ENCODE measurements around the gene HOXD11.

The HOXD11 gene

DNA sequence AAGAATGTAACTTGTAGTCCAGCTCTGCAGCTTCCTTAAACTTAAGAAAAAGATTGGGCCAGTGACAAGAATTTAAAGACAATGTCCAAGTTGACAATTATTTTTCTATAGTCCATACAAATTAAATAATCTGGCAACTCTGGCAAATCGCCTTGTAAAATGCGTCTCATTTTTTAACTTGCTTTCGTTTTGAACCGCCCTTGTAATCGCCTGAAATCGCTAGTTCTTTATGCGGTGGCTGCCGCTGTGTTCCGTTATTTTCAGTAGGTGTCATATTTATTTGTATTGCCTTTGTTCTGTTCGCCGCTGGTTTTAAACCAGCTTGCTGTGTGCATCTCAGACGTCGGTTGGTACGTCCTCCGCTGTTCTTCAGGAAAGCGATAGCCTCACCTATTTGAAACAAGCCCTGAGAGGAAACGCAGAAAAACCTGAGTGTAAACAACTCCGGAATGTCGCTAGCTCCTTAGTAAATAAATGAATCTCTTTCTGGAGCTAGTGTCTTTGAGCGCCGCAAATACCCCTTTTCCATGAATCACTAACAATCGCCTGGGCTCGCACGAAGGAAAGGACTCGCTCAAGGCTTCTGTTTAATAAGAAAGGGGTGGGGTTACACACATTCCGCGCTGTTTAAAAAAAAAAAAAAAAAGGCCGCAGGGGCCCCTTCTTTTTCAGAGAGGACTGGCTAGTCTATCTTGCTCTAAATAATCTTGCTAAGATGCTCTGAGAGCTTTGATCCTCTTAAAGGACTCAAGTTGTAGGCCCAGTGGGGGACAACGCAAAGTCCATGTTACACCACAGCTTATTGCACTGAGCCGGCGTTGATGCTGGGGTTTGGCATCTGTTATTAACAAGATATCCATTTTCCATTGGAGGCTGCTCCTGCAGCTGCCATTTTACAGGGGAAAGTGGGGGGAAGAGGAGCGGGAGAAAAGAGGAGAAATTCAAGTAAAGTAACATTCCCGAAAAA lies 25.4 kb downstream of the HOXD11 start:
- DNase-seq (ENCODE audit: low spot score) = no peak

DNA sequence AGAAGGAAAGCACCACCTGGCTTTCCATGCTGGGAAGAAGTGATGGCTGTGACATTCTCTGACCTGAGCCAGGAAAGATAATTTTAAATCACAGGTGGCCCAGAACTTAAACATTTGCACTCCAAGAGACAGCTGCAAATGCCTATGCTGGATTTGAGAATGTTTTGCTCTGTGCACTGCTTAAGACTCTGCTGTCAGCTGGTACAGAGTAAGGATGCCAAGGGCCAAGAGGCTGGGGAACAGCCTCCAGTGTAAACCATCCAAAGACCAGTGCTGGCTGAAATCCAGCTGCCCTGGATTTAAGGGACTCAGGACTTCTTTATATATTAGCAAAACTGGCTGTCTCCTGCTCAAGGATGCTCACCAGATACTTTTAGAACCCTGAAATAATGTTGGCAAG lies 26.3 kb downstream of the HOXD11 start:
- no peak for DNase-seq (ENCODE audit: low spot score)

DNA sequence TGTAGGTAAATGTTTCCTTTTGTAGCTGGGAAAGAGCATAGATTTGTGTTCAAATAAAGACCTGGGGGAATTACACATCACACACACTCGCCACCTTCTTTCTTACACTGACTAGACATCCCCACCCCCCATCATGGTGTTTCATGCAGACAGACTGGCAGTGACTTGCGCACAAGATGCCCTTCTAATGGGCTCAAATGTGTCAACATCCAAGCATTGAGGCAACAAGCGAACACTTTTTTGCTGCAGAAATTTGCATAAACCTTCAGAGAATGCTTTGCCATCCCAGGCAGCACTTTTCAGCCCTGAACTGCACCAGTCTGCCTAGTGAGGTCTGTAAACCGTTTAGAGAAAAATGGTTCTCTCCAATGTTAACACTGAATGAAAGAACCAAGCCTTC lies 27.0 kb downstream of the HOXD11 start:
- DNase-seq (ENCODE audit: low spot score) = no peak

DNA sequence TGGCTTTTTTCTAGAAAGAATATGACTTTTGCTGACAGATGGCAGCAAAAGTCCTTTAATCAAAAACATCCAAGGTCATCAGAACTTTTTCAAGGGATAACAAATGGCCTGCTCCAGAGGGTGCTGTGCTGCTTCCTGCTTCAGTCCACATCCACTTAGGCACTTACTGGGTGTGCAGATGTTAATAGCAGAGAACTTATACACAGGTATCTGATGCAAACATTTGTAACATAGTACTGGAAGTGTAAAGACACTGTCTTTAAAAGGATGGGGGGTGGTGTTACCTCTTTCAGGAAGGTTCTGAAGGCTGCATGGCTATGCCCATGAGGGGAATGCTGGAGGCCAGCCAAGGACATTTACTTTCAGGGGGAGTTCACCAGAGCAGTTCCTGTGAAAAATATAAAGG lies 28.0 kb downstream of the HOXD11 start:
- DNase-seq (ENCODE audit: low spot score) = no peak

DNA sequence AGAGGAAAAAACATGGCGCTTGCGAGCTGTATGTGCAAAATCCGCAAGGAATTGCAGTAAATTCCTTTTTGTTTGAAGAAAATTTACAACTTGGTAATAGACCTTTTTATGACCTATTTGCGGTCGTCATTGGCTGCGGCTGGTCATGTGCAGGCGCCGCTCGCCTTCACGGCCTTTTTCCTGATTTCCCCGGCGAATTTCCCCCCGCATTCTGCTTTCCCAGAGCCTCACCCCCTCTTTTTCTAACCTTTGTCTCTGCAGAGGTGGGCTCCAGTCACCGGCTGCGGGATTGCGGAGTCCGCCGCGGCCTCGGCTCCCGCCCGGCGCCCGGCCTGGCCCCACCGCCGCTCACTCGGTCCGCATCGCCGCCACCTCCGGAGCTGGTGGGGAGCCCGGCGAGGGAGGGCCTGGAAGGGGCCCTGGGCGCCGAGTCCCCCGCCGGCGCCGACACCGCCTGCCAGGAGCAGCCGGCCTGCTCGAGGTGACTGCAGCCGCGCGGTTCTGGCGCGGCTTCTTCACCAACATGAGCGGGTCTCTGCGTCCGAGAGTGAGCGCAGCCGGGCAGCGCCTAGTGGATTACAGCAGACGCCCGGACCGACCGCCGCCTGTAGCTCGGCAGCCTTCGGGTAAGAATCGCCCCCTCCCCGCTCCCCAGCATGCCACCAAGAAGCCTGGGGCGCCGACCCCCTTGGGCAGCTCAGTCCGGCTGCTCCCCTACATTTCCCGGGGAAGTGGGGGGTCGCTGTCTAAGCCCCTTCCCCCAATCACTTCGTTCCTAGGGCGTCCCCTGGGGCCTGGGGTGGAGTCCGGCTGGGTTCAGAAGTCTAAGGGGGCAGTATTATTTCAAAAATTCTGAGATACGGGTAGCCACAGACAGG lies 29.5 kb downstream of the HOXD11 start:
- no peak for DNase-seq (ENCODE audit: low spot score)

DNA sequence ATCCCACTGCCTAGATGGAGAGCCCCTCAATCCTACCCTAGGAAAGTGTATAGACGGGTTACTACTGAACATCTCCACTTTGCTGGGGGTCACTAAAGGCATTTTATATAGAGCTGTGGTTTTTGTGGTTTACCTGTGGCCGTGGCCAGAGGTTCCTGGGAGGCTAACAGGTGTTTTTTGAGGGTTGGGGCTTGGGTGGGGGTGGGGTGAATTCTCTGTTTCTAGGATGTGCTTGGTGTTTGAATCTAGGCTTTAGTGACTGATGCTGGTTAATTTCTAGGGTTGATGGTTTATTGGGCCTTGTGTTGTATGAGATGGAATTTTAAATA lies 30.1 kb downstream of the HOXD11 start:
- no peak for DNase-seq (ENCODE audit: low spot score)

DNA sequence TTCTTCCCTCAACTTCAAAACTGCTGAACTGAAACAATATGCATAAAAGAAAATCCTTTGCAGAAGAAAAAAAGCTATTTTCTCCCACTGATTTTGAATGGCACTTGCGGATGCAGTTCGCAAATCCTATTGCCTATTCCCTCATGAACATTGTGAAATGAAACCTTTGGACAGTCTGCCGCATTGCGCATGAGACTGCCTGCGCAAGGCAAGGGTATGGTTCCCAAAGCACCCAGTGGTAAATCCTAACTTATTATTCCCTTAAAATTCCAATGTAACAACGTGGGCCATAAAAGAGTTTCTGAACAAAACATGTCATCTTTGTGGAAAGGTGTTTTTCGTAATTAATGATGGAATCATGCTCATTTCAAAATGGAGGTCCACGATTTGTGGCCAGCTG lies 30.8 kb downstream of the HOXD11 start:
- DNase-seq (ENCODE audit: low spot score) = no peak

DNA sequence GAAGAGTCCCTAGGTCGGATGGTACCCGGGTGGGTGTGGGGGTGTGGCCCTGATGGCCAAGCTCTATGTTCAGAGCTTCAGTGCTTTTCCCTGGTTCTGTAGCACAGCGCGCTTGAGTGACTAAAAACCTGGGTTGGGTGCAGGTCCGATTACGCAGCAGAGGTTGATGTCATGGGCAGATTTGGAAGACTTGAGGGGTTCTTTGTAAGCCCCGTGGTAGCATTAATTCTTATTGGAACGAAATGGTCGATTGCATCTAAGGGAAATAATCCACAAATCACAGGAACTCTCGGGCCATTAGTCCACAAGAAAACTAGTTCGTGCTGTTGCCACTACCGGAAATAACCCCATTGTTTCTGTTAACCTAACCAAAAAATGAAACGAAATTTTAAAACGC lies 31.4 kb downstream of the HOXD11 start:
- no peak for DNase-seq (ENCODE audit: low spot score)

DNA sequence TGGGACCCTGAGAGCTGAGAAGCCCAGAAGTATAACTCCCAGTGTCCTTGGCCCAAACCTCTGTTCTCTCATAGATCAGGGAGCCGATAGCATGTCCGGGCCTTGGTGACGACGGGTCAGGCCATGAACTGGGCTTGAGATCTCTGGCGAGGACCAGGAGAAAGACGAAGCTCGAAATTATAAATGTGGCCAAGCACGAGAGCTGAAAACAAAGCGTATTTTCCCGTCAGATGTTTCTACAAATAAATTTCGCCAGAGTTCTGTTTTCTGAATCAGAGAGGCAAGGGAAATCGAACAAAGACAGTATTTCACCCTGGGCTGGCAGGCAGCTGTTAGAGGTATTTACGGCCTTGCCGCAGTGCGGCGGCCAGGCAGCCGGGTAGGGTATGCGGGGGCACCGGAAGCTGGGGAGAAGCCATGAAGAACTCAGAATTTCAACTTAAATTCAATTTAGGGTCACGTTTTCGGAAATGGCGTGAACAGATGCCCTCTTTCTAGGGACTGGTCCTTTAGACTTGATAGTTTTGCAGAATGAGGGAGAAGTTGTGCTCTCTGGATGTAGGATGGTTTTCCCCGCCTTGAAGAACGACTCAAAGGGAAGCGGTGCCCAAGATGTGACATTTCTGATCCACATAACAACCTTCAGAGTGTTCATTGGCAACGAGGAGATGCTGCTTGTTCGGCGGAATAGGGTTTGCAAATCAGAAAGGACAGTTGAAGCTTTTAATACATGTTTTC lies 32.0 kb downstream of the HOXD11 start:
- no peak for DNase-seq (ENCODE audit: low spot score)

DNA sequence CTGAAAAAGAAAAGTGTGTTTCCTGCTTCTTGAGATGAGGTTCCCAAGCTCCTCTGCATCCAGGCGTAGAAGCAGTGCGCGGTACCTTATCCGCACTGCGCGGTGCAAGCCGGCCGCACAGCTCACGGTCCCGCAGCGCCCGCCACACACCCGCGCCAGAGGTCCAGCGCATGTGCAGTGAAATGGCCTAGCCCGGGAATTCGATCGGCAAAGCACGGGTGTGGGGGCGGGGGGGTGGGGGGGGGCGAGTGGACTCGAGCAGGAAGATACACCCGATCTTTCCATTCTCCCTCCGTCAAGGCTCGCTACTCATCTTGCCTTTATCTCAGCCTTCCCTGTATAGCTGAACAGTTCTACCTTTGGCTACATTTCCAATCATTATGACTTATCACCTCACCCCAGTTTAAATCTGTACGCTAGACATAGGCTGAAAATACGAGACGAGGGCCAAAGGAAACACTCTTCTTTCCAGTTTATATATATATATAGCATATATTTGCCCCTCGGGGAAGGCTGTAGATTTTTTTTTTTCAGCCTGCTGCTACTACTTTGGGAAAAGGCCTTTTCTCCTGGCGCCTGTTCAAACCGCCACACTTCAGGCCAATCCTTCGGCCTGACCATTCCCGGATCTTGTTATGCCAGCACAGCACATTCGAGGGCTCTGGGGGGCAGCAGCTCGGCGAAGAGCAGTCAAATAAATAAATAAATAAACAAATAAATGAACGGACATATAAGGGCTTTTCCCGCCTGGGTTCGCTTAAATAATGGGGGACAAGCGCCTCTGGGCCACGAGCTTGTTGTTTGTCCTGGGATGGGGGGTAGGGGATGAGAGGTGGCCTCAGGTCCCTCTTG lies 32.8 kb downstream of the HOXD11 start:
- no peak for DNase-seq (ENCODE audit: low spot score)

DNA sequence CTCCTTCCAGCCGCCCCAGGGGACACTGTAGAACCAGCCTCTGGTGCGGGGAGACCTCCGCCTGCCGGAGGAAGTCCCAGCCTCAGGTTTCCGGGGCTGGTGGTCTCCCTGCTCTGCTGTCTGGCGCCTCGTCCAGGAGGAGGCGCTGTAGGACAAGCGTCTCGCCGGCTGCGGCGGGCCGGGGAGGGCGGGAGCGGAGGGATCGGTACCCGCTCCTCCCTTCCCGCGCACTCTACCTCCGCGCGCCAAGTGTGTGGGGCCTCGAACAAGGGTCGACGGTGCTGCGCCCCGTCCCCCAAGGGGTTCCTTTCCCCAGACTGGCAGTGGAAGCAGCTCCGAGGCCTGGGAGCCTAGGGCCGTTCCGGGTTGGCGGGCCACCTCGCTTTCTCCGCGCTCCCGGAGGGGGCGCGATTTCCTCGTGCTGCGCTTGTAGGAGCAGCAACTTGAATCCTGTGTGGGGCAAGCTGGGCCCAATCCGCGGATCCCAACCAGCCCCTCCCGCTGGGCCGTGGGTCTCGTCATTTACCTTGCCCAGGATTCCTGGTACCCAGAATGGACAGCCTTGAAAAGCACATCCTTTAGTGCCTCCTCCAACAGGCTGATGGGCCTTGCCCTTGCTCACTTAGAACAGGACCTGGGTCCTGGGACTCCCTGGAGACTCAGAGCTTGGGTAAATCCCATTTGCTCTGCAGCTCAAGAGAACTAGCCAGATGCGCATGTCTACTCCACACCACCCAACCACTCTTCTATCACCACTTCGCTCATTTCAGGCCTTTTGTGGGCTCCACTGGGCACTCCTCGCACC lies 33.6 kb downstream of the HOXD11 start:
- DNase-seq (ENCODE audit: low spot score) = peak; percentile 23

DNA sequence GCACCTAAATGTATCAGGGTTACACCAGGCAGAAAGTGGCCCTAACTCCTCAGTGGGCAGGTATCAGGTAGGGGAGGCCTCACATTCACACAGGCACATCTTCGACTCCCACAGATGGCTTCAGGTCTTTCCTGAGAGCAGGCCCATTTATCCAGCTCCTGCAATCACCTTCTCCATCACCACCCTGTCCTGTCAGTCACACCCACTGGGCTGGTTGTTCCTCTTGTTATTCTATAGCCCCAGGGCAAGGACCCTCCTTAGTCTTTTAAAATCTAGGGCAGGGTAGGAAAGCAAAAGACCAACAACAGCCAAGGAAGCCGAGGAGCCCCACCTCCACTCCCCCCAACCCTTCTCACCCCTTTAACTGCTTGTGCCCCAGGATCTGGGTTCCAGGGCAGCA lies 35.2 kb downstream of the HOXD11 start:
- DNase-seq (ENCODE audit: low spot score) = no peak

DNA sequence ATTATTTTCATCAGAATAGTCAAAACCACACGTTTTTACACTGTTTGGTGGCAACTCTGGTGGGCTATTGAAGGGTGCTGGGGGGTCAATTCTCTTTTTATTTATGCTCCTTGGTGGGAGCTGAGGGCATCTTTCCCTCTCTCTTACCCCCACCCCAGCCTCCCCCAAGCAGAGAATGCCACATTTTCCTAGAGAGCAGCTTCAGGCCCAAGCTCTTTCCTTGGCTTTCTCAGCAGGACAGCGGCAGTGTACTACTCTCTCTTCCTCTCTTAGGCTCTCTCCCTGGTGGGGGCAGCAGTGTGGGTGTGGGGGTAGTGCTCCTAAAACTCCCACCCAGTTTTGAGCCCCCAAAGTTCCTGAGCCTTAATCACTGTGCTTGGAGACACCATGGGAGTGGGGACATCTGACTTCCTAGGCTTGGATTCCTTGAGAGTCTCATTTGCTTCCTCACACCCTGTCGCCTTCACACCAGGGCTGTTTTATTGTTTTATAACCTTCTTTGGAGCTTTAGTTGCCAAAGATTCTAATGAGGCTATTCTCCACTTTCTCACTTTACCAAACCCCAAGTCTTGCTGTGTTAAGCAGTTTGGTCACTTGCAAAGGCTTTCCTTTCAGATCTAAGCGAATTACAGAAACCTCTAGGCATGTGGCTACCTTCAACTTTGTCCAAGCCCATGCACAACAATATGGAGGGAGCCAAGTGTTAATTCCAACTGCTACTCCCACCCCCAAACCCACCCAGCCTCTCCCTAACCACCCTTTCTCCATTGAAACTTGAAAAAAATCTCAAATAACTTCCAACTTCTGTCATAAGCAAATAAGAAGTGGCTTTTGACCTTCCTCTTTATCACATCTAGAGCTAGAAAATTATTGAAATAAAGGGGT lies 38.2 kb downstream of the HOXD11 start:
- no peak for DNase-seq (ENCODE audit: low spot score)

DNA sequence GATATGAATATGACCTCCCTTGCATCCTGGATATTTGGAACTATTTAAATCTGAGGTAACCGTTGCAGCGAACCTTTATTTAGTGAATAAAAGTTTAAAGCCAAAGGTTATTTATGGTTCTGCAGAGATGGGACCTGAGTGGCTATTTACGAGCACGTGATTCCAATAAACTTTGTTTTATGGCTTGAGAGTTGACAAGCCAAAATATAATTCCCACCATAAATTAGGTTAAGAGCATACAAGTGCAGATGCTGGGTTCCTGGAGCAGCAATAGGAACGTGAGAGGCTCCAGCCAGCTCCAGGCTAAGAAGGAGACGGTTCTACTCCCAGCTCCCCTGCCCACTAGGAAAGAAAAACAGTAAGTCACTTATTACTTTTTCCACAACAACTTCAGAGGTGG lies 39.0 kb downstream of the HOXD11 start:
- DNase-seq (ENCODE audit: low spot score) = no peak

DNA sequence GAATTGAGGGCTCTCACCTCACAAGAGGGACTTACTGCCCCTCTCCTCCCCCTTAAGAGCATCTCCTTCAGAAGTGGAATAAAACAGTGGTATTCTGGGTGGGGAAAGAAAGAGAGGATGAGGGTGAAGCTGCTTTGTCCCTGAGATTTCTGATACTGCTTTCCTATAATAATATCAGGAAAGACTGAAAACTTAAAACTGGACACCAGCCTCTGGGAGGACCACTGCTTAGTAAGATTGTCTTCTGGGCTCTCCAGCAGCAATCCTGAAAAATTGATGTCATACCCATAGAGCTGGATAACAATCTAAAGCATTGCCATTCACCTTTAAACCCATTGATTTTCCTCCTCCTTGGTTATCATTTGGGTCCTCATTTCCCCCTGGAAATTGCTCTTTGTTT lies 39.6 kb downstream of the HOXD11 start:
- no peak for DNase-seq (ENCODE audit: low spot score)

DNA sequence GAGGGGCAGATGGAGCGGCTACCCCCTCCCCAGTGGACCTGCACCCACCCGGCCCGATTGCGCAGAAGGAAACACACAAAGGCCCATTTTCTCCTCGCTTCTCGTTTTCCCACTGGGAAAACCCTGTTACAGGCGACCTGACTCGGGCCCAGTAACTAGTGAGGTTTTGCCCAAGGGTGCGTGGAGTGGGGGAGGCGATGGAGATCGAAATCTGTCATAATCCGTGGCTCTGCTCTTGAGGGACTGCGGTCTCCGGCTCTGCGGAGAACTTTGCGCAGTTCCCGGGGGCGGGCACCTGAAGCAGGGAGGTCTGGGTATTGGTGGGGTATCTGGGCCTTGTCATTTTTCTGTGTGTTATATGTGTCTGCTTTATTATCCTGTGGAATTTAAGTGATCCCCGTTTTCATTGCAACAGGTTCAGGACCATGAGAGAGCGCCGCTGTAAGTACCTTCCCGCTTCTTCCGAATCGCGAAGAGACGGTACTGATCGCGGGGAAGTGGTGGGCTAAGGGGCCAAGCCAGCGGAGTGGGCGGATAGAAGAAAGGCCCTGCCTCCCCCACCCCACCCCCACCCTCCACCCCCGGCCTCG lies 40.2 kb downstream of the HOXD11 start:
- DNase-seq (ENCODE audit: low spot score) = no peak

DNA sequence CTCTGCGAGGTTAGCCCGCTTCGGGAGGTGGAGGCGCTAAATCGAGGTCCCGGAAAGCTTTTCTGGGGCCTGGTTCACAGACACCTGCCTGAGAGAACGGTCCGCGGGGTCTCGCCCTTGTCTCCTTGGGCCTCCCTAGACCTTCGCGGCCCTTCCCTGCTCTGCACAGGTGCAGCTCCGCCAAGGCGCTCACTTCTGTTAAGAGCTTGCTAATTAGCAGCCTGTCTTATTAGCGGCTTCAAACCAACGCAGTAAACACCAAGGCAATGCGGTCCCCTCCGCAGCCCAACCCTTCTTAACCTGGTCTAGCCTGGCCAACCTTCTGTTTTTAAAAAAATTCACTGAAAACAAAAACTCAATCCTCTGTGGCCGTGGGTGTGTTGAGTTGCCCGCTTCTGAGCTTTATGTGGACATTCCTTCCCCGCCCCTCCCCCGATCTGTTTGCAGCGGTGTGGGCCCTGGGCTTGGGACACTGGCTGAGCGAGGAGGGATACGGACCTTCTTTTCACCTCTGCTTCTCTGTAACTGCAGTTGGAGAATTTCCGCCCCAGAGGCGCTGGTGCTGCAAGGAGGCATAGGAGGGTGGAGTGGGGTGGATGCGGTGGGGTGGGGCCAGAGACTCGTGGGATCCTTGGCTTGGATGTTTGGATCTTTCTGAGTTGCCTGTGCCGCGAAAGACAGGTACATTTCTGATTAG lies 40.9 kb downstream of the HOXD11 start:
- DNase-seq (ENCODE audit: low spot score) = no peak

DNA sequence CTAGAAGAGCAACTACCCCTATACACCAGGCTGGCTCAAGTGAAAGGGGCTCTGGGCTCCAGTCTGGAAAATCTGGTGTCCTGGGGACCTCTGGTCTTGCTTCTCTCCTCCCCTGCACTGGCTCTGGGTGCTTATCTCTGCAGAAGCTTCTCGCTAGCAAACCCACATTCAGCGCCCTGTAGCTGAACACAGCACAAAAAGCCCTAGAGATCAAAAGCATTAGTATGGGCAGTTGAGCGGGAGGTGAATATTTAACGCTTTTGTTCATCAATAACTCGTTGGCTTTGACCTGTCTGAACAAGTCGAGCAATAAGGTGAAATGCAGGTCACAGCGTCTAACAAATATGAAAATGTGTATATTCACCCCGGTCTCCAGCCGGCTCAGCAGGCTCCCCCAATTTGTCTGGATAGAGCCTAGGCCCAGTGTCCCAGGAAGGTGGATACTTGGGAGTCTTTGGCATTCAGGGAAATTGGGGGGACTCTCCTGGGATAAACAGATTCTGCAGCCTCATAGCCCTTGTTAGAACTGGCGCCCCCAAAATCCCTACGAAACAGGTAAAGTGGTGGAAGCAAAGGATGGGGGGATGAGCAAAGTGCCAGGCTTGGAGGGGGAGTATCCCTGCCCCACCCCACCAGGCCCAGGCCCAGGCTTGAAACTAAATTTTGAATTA lies 41.8 kb downstream of the HOXD11 start:
- DNase-seq (ENCODE audit: low spot score) = no peak

Data from hematopoietic multipotent progenitor cell treated with erythropoietin and hydrocortisone succinate and interleukin-3 and kit ligand, for 17 days (in vitro differentiated cells).